ENCODE results near the gene STAC2. TPM values are rescaled to one million over a fixed set of nuclear protein-coding genes. Genes with fewer than 3 reads are reported as not detected.

Gene STAC2
- total and polyA plus RNA-seq, 2 of the 13 experiments (the other 11 are each of a cell fraction or from before 2014, with no cell fraction given): not detected

DNA sequence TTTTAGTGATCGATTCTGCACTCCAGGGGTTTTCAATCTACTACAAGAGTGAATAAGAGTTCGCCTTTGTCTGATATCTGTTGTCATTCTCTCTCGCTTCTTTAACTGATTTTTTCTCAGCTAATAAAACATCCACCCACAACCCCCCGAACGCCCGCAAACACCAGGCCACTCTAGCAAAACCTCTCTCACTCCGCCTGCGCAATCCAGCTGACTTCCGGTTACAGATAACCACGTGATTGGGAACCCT is 26.0 kb downstream of the STAC2 start (continued):
- TF ChIP-seq, protein P1, sequence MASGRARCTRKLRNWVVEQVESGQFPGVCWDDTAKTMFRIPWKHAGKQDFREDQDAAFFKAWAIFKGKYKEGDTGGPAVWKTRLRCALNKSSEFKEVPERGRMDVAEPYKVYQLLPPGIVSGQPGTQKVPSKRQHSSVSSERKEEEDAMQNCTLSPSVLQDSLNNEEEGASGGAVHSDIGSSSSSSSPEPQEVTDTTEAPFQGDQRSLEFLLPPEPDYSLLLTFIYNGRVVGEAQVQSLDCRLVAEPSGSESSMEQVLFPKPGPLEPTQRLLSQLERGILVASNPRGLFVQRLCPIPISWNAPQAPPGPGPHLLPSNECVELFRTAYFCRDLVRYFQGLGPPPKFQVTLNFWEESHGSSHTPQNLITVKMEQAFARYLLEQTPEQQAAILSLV (CRISPR knock-in tag; IDR thresholded peaks at IDR 0.05; ENCODE audit: borderline replicate concordance): peak; percentile 19; the same call in 1 of the 2 replicates
- TF ChIP-seq, protein P2, sequence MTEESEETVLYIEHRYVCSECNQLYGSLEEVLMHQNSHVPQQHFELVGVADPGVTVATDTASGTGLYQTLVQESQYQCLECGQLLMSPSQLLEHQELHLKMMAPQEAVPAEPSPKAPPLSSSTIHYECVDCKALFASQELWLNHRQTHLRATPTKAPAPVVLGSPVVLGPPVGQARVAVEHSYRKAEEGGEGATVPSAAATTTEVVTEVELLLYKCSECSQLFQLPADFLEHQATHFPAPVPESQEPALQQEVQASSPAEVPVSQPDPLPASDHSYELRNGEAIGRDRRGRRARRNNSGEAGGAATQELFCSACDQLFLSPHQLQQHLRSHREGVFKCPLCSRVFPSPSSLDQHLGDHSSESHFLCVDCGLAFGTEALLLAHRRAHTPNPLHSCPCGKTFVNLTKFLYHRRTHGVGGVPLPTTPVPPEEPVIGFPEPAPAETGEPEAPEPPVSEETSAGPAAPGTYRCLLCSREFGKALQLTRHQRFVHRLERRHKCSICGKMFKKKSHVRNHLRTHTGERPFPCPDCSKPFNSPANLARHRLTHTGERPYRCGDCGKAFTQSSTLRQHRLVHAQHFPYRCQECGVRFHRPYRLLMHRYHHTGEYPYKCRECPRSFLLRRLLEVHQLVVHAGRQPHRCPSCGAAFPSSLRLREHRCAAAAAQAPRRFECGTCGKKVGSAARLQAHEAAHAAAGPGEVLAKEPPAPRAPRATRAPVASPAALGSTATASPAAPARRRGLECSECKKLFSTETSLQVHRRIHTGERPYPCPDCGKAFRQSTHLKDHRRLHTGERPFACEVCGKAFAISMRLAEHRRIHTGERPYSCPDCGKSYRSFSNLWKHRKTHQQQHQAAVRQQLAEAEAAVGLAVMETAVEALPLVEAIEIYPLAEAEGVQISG (CRISPR knock-in tag; IDR thresholded peaks at IDR 0.05): peak; percentile 98
- TF ChIP-seq THAP11 (CRISPR knock-in tag; IDR thresholded peaks at IDR 0.05) (peak; percentile 89), DMAP1 (CRISPR knock-in tag; IDR thresholded peaks at IDR 0.05) (no peak), CHD4 (IDR thresholded peaks at IDR 0.05; ENCODE audit: borderline replicate concordance, low read length) (peak; percentile 28; the same call in 1 of the 2 replicates), FOXP1 (IDR thresholded peaks at IDR 0.05) (no peak), FOXP1 (CRISPR knock-in tag; IDR thresholded peaks at IDR 0.05) (0 out of 2 replicates have a peak, but pooled peaks have one; percentile 4), CENPT (CRISPR knock-in tag; IDR thresholded peaks at IDR 0.05; ENCODE audit: low read depth) (no peak), ZNF547 (CRISPR knock-in tag; IDR thresholded peaks at IDR 0.05) (no peak), FOXK1 (CRISPR knock-in tag; IDR thresholded peaks at IDR 0.05; ENCODE audit: borderline replicate concordance, low read depth) (peak; percentile 82; the same call in 1 of the 2 replicates), ZNF546 (CRISPR knock-in tag; conservative IDR thresholded peaks at IDR 0.05) (0 out of 2 replicates have a peak, but pooled peaks have one; percentile 38), ZNF850 (CRISPR knock-in tag; conservative IDR thresholded peaks at IDR 0.05) (0 out of 2 replicates have a peak, but pooled peaks have one; percentile 28), GABPB1 (CRISPR knock-in tag; IDR thresholded peaks at IDR 0.05) (peak; percentile 86), ZNF530 (CRISPR knock-in tag; IDR thresholded peaks at IDR 0.05; ENCODE audit: low read depth) (no peak), HES4 (CRISPR knock-in tag; IDR thresholded peaks at IDR 0.05; ENCODE audit: borderline replicate concordance) (no peak), CEBPB (IDR thresholded peaks at IDR 0.05; ENCODE audit: borderline replicate concordance, low read depth, low read length) (peak; percentile 81; the same call in 1 of the 2 replicates), ZNF124 (CRISPR knock-in tag; IDR thresholded peaks at IDR 0.05) (0 out of 2 replicates have a peak, but pooled peaks have one; percentile 19), YEATS2 (CRISPR knock-in tag; IDR thresholded peaks at IDR 0.05; ENCODE audit: borderline replicate concordance) (0 out of 2 replicates have a peak, but pooled peaks have one; percentile 85), ARNT2 (CRISPR knock-in tag; IDR thresholded peaks at IDR 0.05; ENCODE audit: low read depth) (peak; percentile 13; the same call in 1 of the 2 replicates), GABPA (IDR thresholded peaks at IDR 0.05; ENCODE audit: low read depth, low read length) (peak; percentile 69), GABPA (CRISPR knock-in tag; IDR thresholded peaks at IDR 0.05; ENCODE audit: low read depth) (peak; percentile 95), CCAR2 (optimal IDR thresholded peaks at IDR 0.05; ENCODE audit: low read depth, low read length) (peak; percentile 32), MED13 (CRISPR knock-in tag; IDR thresholded peaks at IDR 0.05) (no peak)
- TF ChIP-seq, protein P3, sequence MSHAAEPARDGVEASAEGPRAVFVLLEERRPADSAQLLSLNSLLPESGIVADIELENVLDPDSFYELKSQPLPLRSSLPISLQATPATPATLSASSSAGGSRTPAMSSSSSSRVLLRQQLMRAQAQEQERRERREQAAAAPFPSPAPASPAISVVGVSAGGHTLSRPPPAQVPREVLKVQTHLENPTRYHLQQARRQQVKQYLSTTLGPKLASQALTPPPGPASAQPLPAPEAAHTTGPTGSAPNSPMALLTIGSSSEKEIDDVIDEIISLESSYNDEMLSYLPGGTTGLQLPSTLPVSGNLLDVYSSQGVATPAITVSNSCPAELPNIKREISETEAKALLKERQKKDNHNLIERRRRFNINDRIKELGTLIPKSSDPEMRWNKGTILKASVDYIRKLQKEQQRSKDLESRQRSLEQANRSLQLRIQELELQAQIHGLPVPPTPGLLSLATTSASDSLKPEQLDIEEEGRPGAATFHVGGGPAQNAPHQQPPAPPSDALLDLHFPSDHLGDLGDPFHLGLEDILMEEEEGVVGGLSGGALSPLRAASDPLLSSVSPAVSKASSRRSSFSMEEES (CRISPR knock-in tag; IDR thresholded peaks at IDR 0.05): peak; percentile 89; the same call in 1 of the 2 replicates
- TF ChIP-seq, protein P4, sequence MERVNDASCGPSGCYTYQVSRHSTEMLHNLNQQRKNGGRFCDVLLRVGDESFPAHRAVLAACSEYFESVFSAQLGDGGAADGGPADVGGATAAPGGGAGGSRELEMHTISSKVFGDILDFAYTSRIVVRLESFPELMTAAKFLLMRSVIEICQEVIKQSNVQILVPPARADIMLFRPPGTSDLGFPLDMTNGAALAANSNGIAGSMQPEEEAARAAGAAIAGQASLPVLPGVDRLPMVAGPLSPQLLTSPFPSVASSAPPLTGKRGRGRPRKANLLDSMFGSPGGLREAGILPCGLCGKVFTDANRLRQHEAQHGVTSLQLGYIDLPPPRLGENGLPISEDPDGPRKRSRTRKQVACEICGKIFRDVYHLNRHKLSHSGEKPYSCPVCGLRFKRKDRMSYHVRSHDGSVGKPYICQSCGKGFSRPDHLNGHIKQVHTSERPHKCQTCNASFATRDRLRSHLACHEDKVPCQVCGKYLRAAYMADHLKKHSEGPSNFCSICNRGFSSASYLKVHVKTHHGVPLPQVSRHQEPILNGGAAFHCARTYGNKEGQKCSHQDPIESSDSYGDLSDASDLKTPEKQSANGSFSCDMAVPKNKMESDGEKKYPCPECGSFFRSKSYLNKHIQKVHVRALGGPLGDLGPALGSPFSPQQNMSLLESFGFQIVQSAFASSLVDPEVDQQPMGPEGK (CRISPR knock-in tag; IDR thresholded peaks at IDR 0.05): 0 out of 2 replicates have a peak, but pooled peaks have one; percentile 34
